Neuronal stem cell (in vitro differentiated cells): ENCODE data around the gene SETDB1.

ENCODE experiments used
- DNase-seq: peaks from one replicate; pipeline ENCODE4 v3.0.0-alpha.2; 2013; ENCODE audit warnings: low spot score
- H2AFZ ChIP-seq: one replicate; pipeline ENCODE4 v1.6.1; 2013; ENCODE audit warnings: mild to moderate bottlenecking, low read length, inconsistent platforms
- H2AK5ac ChIP-seq: 2 replicates; pipeline ENCODE4 v1.6.1; 2013; ENCODE audit warnings: low read depth, mild to moderate bottlenecking, inconsistent platforms, low read length, moderate library complexity, mixed read lengths
- H2BK120ac ChIP-seq: 2 replicates; pipeline ENCODE4 v1.6.1; 2013; ENCODE audit warnings: low read depth, mild to moderate bottlenecking, inconsistent platforms, low read length, moderate library complexity, mixed read lengths
- H2BK12ac ChIP-seq: one replicate; pipeline ENCODE4 v1.6.1; 2013; ENCODE audit warnings: low read length, inconsistent platforms
- H2BK15ac ChIP-seq: 2 replicates; pipeline ENCODE4 v1.6.1; 2013; ENCODE audit warnings: mild to moderate bottlenecking, low read length, inconsistent platforms, mixed read lengths
- H2BK5ac ChIP-seq: one replicate; pipeline ENCODE4 v1.6.1; 2013; ENCODE audit warnings: inconsistent platforms, mild to moderate bottlenecking, low read length, moderate library complexity
- H3K14ac ChIP-seq: one replicate; pipeline ENCODE4 v1.6.1; 2013; ENCODE audit warnings: low read length, inconsistent platforms
- H3K18ac ChIP-seq: 2 replicates; pipeline ENCODE4 v1.6.1; 2013; ENCODE audit warnings: low read length, inconsistent platforms
- H3K23ac ChIP-seq: 2 replicates; pipeline ENCODE4 v1.6.1; 2013; ENCODE audit warnings: low read depth, mild to moderate bottlenecking, mixed read lengths, low read length, inconsistent platforms; ENCODE audit not compliant: poor library complexity
- H3K27ac ChIP-seq: replicated peaks from 3 replicates; pipeline ENCODE4 v1.5.1; 2013; ENCODE audit warnings: low read length, inconsistent platforms
- H3K27me3 ChIP-seq, 3 experiments: 2 replicates each; pipeline ENCODE4 v1.6.1; 2013; ENCODE audit warnings: low read length in 3 of 3, mild to moderate bottlenecking in 2 of 3, inconsistent platforms in 1 of 3, low read depth in 1 of 3, mixed read lengths in 1 of 3, moderate library complexity in 1 of 3; ENCODE audit not compliant: control insufficient read depth in 3 of 3, insufficient read depth in 3 of 3
- H3K36me3 ChIP-seq, 2 donors: replicated peaks in 1 of 2; 2 replicates each; pipeline ENCODE4 v1.6.1; 2013; ENCODE audit warnings: low read length in 2 of 2; ENCODE audit not compliant: control insufficient read depth in 2 of 2, insufficient read depth in 2 of 2
- H3K4ac ChIP-seq: 2 replicates; pipeline ENCODE4 v1.6.1; 2013; ENCODE audit warnings: inconsistent platforms, mild to moderate bottlenecking, low read length, moderate library complexity
- H3K4me1 ChIP-seq, 2 donors: 1 replicate in 1 of 2; 2 replicates in 1 of 2; pipeline ENCODE4 v1.6.1; 2013; ENCODE audit warnings: low read length in 2 of 2, low read depth in 1 of 2; ENCODE audit not compliant: control insufficient read depth in 2 of 2, insufficient read depth in 1 of 2
- H3K4me2 ChIP-seq: one replicate; pipeline ENCODE4 v1.6.1; 2013; ENCODE audit warnings: mild to moderate bottlenecking, low read length, inconsistent platforms; ENCODE audit not compliant: insufficient read depth, poor library complexity, severe bottlenecking
- H3K4me3 ChIP-seq, 2 donors: 2 replicates each; pipeline ENCODE4 v1.5.1; 2013; ENCODE audit warnings: low read length in 2 of 2, mild to moderate bottlenecking in 2 of 2, inconsistent platforms in 1 of 2, moderate library complexity in 1 of 2
- H3K79me1 ChIP-seq: one replicate; pipeline ENCODE4 v1.6.1; 2013; ENCODE audit warnings: low read depth, mild to moderate bottlenecking, inconsistent platforms, low read length, moderate library complexity
- H3K9ac ChIP-seq: one replicate; pipeline ENCODE4 v1.6.1; 2013; ENCODE audit warnings: mild to moderate bottlenecking, low read depth, low read length, inconsistent platforms; ENCODE audit not compliant: poor library complexity
- H3K9me3 ChIP-seq, 2 donors: replicated peaks in 1 of 2; 2 replicates each; pipeline versions ENCODE3 to v1.6.1; 2013; ENCODE audit warnings: low read length in 2 of 2, mild to moderate bottlenecking in 2 of 2, inconsistent platforms in 1 of 2, low read depth in 1 of 2, mixed read lengths in 1 of 2, moderate library complexity in 1 of 2; ENCODE audit not compliant: control insufficient read depth in 2 of 2, insufficient read depth in 1 of 2
- H4K8ac ChIP-seq: one replicate; pipeline ENCODE4 v1.6.1; 2013; ENCODE audit warnings: low read depth, mild to moderate bottlenecking, inconsistent platforms, low read length, moderate library complexity
- H4K91ac ChIP-seq: one replicate; pipeline ENCODE4 v1.6.1; 2013; ENCODE audit warnings: low read length, low read depth, mild to moderate bottlenecking, inconsistent platforms; ENCODE audit not compliant: poor library complexity
- WGBS, 2 donors: extraction: QIAGEN DNeasy Blood & Tissue Kit; methylation state at CpG; one replicate each; pipeline ENCODE4 v1.1.7; 2013; ENCODE audit warnings: missing lambda C conversion rate in 2 of 2, mixed read lengths in 1 of 2; ENCODE audit not compliant: insufficient read length in 2 of 2, insufficient replicate concordance in 1 of 2; ENCODE audit errors: extremely low coverage in 2 of 2; 5-methylcytosine and 5-hydroxymethylcytosine counted together

SETDB1 gene

DNA sequence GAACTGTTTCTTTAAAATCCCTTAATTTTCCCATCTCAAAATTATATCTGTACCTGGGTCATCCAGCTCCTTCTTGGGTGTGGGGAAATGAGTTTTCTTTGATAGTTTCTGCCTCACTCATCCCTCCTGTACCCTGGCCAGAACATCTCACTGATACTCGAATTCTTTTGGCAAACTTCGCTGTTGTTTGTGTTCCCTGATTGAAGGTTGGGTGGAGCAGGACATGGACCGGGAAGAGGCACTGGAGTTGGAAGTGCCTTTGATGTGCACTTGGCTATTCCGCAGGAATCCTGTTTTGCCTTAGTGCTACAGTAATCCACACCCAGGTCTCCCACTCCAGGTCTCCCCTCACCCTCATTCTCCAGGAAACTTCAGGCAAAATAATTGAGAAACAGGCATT lies 69.3 kb downstream of the SETDB1 start:
- H3K4me3 ChIP-seq, result no peak overlapping the region
- no peak overlapping the region for H3K18ac ChIP-seq
- H2AK5ac ChIP-seq, result no peak overlapping the region
- H4K8ac ChIP-seq, result no peak overlapping the region
- H3K27me3 ChIP-seq, result no peaks in the 10 kb centered on the region
- no peak overlapping the region for H2BK120ac ChIP-seq
- H3K4me2 ChIP-seq, result no peak overlapping the region
- no peak for DNase-seq
- no peak overlapping the region for H3K27ac ChIP-seq
- no peak overlapping the region for H4K91ac ChIP-seq
- no peak overlapping the region for H2BK15ac ChIP-seq
- peaks cover 0 to 2% of the 10 kb centered on the region in 2 donors for H3K4me1 ChIP-seq
- H2AFZ ChIP-seq, result peak overlapping the region; percentile 54
- H2BK12ac ChIP-seq, result no peak overlapping the region
- H3K14ac ChIP-seq, result no peak overlapping the region
- H3K9me3 ChIP-seq, result no peaks in the 10 kb centered on the region
- H3K79me1 ChIP-seq, result no peaks in the 10 kb centered on the region
- WGBS, 2 donors, result no CpG with 5 or more reads among the region's 4 CpGs
- H3K36me3 ChIP-seq, result peaks cover 9 to 23% of the 10 kb centered on the region in 2 donors
- no peak overlapping the region for H3K4ac ChIP-seq
- H3K9ac ChIP-seq, result no peak overlapping the region
- no peak overlapping the region for H3K23ac ChIP-seq
- no peak overlapping the region for H2BK5ac ChIP-seq

GRCh38 chr1:150995896-150996295 lies 69.7 kb downstream of the SETDB1 start:
- peaks cover 0 to 2% of the 10 kb centered on the region in 2 donors for H3K4me1 ChIP-seq
- no peak overlapping the region for H3K27ac ChIP-seq
- H2AFZ ChIP-seq, result peak overlapping the region; percentile 54
- no peak overlapping the region for H4K91ac ChIP-seq
- no peak overlapping the region for H3K4me2 ChIP-seq
- no peak overlapping the region for H2AK5ac ChIP-seq
- no CpG with 5 or more reads among the region's 9 CpGs for WGBS, 2 donors
- H2BK5ac ChIP-seq, result no peak overlapping the region
- H3K9me3 ChIP-seq, result no peaks in the 10 kb centered on the region
- no peak overlapping the region for H3K4me3 ChIP-seq
- no peak overlapping the region for H3K4ac ChIP-seq
- no peak overlapping the region for H3K14ac ChIP-seq
- H2BK15ac ChIP-seq, result no peak overlapping the region
- DNase-seq, result no peak
- no peak overlapping the region for H2BK12ac ChIP-seq
- H2BK120ac ChIP-seq, result no peak overlapping the region
- no peaks in the 10 kb centered on the region for H3K79me1 ChIP-seq
- peaks cover 9 to 23% of the 10 kb centered on the region in 2 donors for H3K36me3 ChIP-seq
- no peak overlapping the region for H3K9ac ChIP-seq
- no peak overlapping the region for H3K23ac ChIP-seq
- H3K27me3 ChIP-seq, result no peaks in the 10 kb centered on the region
- H4K8ac ChIP-seq, result no peak overlapping the region
- no peak overlapping the region for H3K18ac ChIP-seq

DNA sequence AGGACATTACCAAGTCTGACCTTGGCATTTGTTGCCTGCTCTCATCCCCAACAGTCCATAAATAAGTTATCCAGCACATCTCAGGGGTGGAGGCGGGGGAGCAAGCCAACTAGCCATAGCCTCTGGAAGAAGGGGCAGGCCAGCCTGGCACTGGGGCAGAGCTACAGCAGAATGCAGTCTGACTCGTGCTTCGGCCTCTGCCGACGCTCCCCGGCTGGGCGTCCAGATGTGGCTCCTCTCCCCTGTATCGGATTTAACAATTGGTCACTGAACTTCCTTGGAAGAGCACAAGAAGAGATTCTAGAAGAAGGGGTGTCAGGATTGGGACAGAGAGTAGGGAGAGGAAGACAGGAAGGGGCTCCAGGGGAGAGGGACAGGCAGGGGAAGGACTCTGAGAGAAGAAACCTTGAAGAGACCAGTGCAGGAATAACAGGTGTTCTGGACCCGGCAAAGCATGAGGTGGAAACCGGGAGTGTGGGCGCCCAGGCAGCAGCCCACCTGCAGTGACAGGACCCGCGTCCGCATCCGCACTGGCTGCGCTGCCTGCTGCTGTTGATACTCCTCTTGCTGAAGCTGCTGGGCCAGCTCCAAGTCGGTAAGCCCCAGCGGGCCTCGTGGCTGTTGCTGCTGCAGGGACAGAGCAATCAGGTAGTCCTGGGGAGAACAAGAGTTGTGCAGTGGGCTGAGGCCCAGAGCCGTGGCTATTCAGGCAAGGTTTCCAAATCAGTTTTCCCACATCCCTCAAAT lies 71.1 kb downstream of the SETDB1 start:
- Histone ChIP-seq H3K4me1 (peaks cover 0 to 2% of the 10 kb centered on the region in 2 donors), H3K4me3 (no peak overlapping the region), H3K23ac (peak overlapping the region; percentile 14), H4K91ac (no peak overlapping the region), H3K36me3 (peaks cover 9 to 27% of the 10 kb centered on the region in 2 donors), H4K8ac (no peak overlapping the region), H2AK5ac (no peak overlapping the region), H3K27me3 (no peaks in the 10 kb centered on the region), H3K9ac (no peak overlapping the region), H2BK120ac (no peak overlapping the region), H3K4me2 (no peak overlapping the region), H3K27ac (no peak overlapping the region), H2AFZ (no peak overlapping the region), H3K9me3 (no peaks in the 10 kb centered on the region), H2BK15ac (no peak overlapping the region), H2BK12ac (no peak overlapping the region), H2BK5ac (no peak overlapping the region), H3K14ac (no peak overlapping the region), H3K4ac (no peak overlapping the region), H3K18ac (no peak overlapping the region), H3K79me1 (no peaks in the 10 kb centered on the region)
- WGBS, 2 donors, result no CpG with 5 or more reads among the region's 20 CpGs
- DNase-seq, result no peak

DNA sequence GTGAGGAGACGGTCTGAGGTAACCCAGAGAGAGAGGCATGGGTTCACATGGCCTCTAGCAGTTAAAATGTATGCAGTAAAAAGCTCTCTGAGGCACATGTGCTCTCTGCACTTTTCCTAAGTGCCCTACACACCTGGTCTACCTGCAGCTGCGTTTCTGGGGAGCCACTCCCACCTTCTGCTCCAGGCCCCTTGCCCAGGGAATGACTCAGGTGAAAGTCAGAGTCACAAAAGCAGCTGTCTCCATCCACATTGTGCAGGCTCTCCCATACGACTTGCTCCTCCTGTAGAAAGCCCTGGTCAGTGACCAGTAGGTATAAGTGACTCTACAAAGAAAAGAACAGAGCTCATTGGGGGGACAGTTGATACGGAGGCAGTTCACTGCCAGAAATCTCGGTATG lies 71.8 kb downstream of the SETDB1 start:
- no peak overlapping the region for H3K9ac ChIP-seq
- peaks cover 9 to 29% of the 10 kb centered on the region in 2 donors for H3K36me3 ChIP-seq
- H2BK120ac ChIP-seq, result no peak overlapping the region
- no peak overlapping the region for H3K18ac ChIP-seq
- no peaks in the 10 kb centered on the region for H3K4me1 ChIP-seq
- no peak overlapping the region for H4K8ac ChIP-seq
- H3K9me3 ChIP-seq, result no peaks in the 10 kb centered on the region
- no peak for DNase-seq
- H3K23ac ChIP-seq, result no peak overlapping the region
- H3K4me2 ChIP-seq, result no peak overlapping the region
- H3K27me3 ChIP-seq, result no peaks in the 10 kb centered on the region
- H2BK5ac ChIP-seq, result no peak overlapping the region
- no peak overlapping the region for H3K4me3 ChIP-seq
- no peak overlapping the region for H3K4ac ChIP-seq
- WGBS, 2 donors, result no CpG with 5 or more reads among the region's 5 CpGs
- no peak overlapping the region for H2BK12ac ChIP-seq
- no peak overlapping the region for H4K91ac ChIP-seq
- no peak overlapping the region for H3K14ac ChIP-seq
- H2AK5ac ChIP-seq, result no peak overlapping the region
- H2BK15ac ChIP-seq, result no peak overlapping the region
- H3K79me1 ChIP-seq, result no peaks in the 10 kb centered on the region
- H3K27ac ChIP-seq, result no peak overlapping the region
- H2AFZ ChIP-seq, result no peak overlapping the region
